MM.1S (cell line): ENCODE measurements around the gene RABGAP1L.

ENCODE experiments used
- EZH2 ChIP-seq: fragments of 300-600 bp; sonication (generic); optimal IDR thresholded peaks from 2 replicates; pipeline ENCODE3; 2017; ENCODE audit warnings: low read depth, mild to moderate bottlenecking, antibody characterized with exemption, low read length, mixed read lengths
- EZH2phosphoT487 ChIP-seq: fragments of 300-600 bp; sonication (generic); IDR thresholded peaks from 2 replicates; pipeline ENCODE4 v1.6.1; 2018; ENCODE audit warnings: antibody characterized with exemption, low read length
- TF ChIP-seq, protein P1 (sequence below): fragments of 300-600 bp; sonication (generic); IDR thresholded peaks from 2 replicates; pipeline ENCODE4 v1.5.1; 2016; ENCODE audit warnings: antibody characterized with exemption, low read length, mixed read lengths

DNA sequence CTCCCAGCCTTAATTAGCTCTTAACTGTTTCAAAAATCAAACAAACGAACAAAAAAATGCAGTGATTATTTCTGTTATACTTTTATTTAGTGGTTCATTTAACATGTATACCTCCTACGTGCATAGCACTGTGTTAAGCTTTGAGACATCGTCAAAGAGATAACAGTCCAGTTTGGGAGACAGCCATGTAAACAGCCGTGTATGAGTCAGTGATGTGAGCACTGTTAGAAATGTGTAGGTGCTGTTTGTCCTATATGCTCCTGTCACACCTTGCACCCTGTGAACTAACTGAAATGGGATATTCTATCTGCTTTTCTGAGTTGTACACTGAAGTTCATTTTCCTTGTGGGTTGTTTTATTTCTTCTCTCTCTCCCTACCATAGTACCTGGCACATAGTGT is 730.7 kb downstream of the RABGAP1L start:
- TF ChIP-seq, protein P1, sequence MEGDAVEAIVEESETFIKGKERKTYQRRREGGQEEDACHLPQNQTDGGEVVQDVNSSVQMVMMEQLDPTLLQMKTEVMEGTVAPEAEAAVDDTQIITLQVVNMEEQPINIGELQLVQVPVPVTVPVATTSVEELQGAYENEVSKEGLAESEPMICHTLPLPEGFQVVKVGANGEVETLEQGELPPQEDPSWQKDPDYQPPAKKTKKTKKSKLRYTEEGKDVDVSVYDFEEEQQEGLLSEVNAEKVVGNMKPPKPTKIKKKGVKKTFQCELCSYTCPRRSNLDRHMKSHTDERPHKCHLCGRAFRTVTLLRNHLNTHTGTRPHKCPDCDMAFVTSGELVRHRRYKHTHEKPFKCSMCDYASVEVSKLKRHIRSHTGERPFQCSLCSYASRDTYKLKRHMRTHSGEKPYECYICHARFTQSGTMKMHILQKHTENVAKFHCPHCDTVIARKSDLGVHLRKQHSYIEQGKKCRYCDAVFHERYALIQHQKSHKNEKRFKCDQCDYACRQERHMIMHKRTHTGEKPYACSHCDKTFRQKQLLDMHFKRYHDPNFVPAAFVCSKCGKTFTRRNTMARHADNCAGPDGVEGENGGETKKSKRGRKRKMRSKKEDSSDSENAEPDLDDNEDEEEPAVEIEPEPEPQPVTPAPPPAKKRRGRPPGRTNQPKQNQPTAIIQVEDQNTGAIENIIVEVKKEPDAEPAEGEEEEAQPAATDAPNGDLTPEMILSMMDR: no peak
- no peak for TF ChIP-seq EZH2phosphoT487
- TF ChIP-seq EZH2: no peak
